H1 (cell line): ENCODE results near the gene COLEC11. TPM values are rescaled to one million over a fixed set of nuclear protein-coding genes. Genes with fewer than 3 reads are reported as not detected.

Source experiments
- CTCF ChIA-PET: fragments of 300-600 bp; sonication (Branson Sonifier 250); formaldehyde crosslinking; loops from one replicate; lab custom pipeline; 2021; ENCODE audit not compliant: partially characterized antibody; lab: Charles Lee
- POLR2A ChIA-PET: fragments of 300-600 bp; sonication (Branson Sonifier 250); formaldehyde crosslinking; loops from one replicate; lab custom pipeline; 2021; ENCODE audit warnings: inconsistent platforms; ENCODE audit not compliant: partially characterized antibody; lab: Charles Lee
- DNase-seq, 2 experiments: peaks; one replicate each; pipeline versions ENCODE4 v3.0.0 to v3.0.0-alpha.2; 2010 to 2022; ENCODE audit warnings: low spot score in 2 of 2, low read depth in 1 of 2, mixed read lengths in 1 of 2
- FAIRE-seq: peaks from 2 replicates; lab custom pipeline; 2011; peaks lifted over from hg19 to GRCh38; lab: Jason Lieb, UNC
- H2AFZ ChIP-seq: 2 replicates; pipeline ENCODE4 v1.8.1; 2012; ENCODE audit warnings: low read length, inconsistent platforms
- H2AK5ac ChIP-seq: 2 replicates; pipeline ENCODE4 v1.6.1; 2013; ENCODE audit warnings: low read depth, low read length
- H2BK120ac ChIP-seq: replicated peaks from 2 replicates; pipeline ENCODE3; 2013; ENCODE audit warnings: low read depth, low read length, inconsistent platforms
- H2BK12ac ChIP-seq: 2 replicates; pipeline ENCODE4 v1.6.1; 2013; ENCODE audit warnings: low read depth, low read length
- H2BK15ac ChIP-seq: 2 replicates; pipeline ENCODE4 v1.6.1; 2013; ENCODE audit warnings: low read length
- H2BK20ac ChIP-seq: 2 replicates; pipeline ENCODE4 v1.6.1; 2013; ENCODE audit warnings: low read length
- H2BK5ac ChIP-seq: 2 replicates; pipeline ENCODE4 v1.6.1; 2013; ENCODE audit warnings: low read depth, low read length
- H3K14ac ChIP-seq: 2 replicates; pipeline ENCODE4 v1.6.1; 2013; ENCODE audit warnings: inconsistent platforms; ENCODE audit not compliant: insufficient read length
- H3K18ac ChIP-seq: 2 replicates; pipeline ENCODE4 v1.6.1; 2013; ENCODE audit warnings: low read length; ENCODE audit errors: extremely low read depth
- H3K23ac ChIP-seq: 2 replicates; pipeline ENCODE4 v1.6.1; 2013; ENCODE audit warnings: inconsistent platforms; ENCODE audit not compliant: insufficient read length
- H3K23me2 ChIP-seq: 2 replicates; pipeline ENCODE4 v1.6.1; 2013; ENCODE audit warnings: low read depth, low read length
- H3K27ac ChIP-seq: 2 replicates; pipeline ENCODE4 v1.6.1; 2011; ENCODE audit warnings: low read depth, low read length, inconsistent platforms
- H3K27me3 ChIP-seq, 4 experiments: replicated peaks in 1 of 4; 1 replicate in 1 of 4; 2 replicates in 3 of 4; pipeline versions ENCODE4 v1.6.1 to v1.8.1; 2011 to 2013; ENCODE audit warnings: low read length in 3 of 4, mild to moderate bottlenecking in 3 of 4, inconsistent platforms in 2 of 4, mixed read lengths in 2 of 4, moderate library complexity in 1 of 4; ENCODE audit not compliant: control insufficient read depth in 3 of 4, insufficient read depth in 3 of 4; ENCODE audit errors: extremely low read depth in 1 of 4
- H3K36me3 ChIP-seq, 4 experiments: 2 replicates each; pipeline versions ENCODE4 v1.6.1 to v1.8.1; 2011 to 2013; ENCODE audit warnings: mild to moderate bottlenecking in 4 of 4, low read length in 3 of 4, moderate library complexity in 2 of 4, control low read depth in 1 of 4, inconsistent platforms in 1 of 4; ENCODE audit not compliant: insufficient read depth in 4 of 4, control insufficient read depth in 2 of 4
- H3K4ac ChIP-seq: replicated peaks from 2 replicates; pipeline ENCODE3; 2013; ENCODE audit warnings: low read length, low read depth, mixed read lengths, inconsistent platforms; ENCODE audit not compliant: insufficient read length
- H3K4me1 ChIP-seq, 4 experiments: replicated peaks in 1 of 4; 1 replicate in 1 of 4; 2 replicates in 3 of 4; pipeline versions ENCODE4 v1.6.1 to v1.8.1; 2011 to 2013; ENCODE audit warnings: low read length in 3 of 4, inconsistent platforms in 2 of 4, mixed read lengths in 1 of 4; ENCODE audit not compliant: insufficient read depth in 4 of 4, control insufficient read depth in 3 of 4
- H3K4me2 ChIP-seq, 2 experiments: 2 replicates each; pipeline versions ENCODE4 v1.6.1 to v1.8.1; 2011 to 2013; ENCODE audit warnings: low read depth in 2 of 2, low read length in 2 of 2, control low read depth in 1 of 2, inconsistent platforms in 1 of 2, mild to moderate bottlenecking in 1 of 2; ENCODE audit not compliant: insufficient read depth in 1 of 2
- H3K4me3 ChIP-seq, 4 experiments: fragments of 200-600, 300-600 bp in 1 of 4; sonication (generic), shearing (Covaris generic), sonication (Bioruptor Twin) in 1 of 4; 2 replicates each; pipeline versions ENCODE4 v1.5.1 to v1.8.1; 2011 to 2016; ENCODE audit warnings: low read length in 4 of 4, low read depth in 3 of 4, control low read depth in 2 of 4, inconsistent platforms in 2 of 4, mild to moderate bottlenecking in 2 of 4, mixed read lengths in 1 of 4, moderate library complexity in 1 of 4; ENCODE audit not compliant: insufficient read depth in 2 of 4; ENCODE audit errors: extremely low read depth in 1 of 4
- H3K56ac ChIP-seq: replicated peaks from 2 replicates; pipeline ENCODE3; 2013; ENCODE audit warnings: low read depth, mild to moderate bottlenecking, mixed read lengths, low read length, inconsistent platforms; ENCODE audit not compliant: insufficient read length
- H3K79me1 ChIP-seq: 2 replicates; pipeline ENCODE4 v1.6.1; 2013; ENCODE audit warnings: low read depth, low read length, control low read depth
- H3K79me2 ChIP-seq, 2 experiments: 2 replicates each; pipeline versions ENCODE4 v1.6.1 to v1.8.1; 2012 to 2013; ENCODE audit warnings: low read length in 2 of 2, mild to moderate bottlenecking in 2 of 2, inconsistent platforms in 1 of 2; ENCODE audit not compliant: insufficient read depth in 2 of 2, control insufficient read depth in 1 of 2
- H3K9ac ChIP-seq, 4 experiments: replicated peaks in 1 of 4; 1 replicate in 1 of 4; 2 replicates in 3 of 4; pipeline versions ENCODE4 v1.6.1 to v1.8.1; 2011 to 2013; ENCODE audit warnings: low read depth in 3 of 4, low read length in 3 of 4, control low read depth in 2 of 4, mild to moderate bottlenecking in 2 of 4, moderate library complexity in 2 of 4, inconsistent platforms in 1 of 4; ENCODE audit errors: extremely low read depth in 1 of 4
- H3K9me3 ChIP-seq, 2 experiments: 2 replicates each; pipeline versions ENCODE4 v1.6.1 to v1.8.1; 2012 to 2013; ENCODE audit warnings: mild to moderate bottlenecking in 2 of 2, moderate library complexity in 2 of 2, control low read depth in 1 of 2, inconsistent platforms in 1 of 2, low read depth in 1 of 2, low read length in 1 of 2, mixed read lengths in 1 of 2; ENCODE audit not compliant: insufficient read depth in 2 of 2
- H4K20me1 ChIP-seq, 2 experiments: replicated peaks in 1 of 2; 2 replicates each; pipeline versions ENCODE3 to v1.8.1; 2011 to 2013; ENCODE audit warnings: inconsistent platforms in 2 of 2, low read length in 2 of 2, mild to moderate bottlenecking in 1 of 2; ENCODE audit not compliant: insufficient read depth in 2 of 2, control insufficient read depth in 1 of 2
- H4K5ac ChIP-seq: 2 replicates; pipeline ENCODE4 v1.6.1; 2013; ENCODE audit warnings: low read length, low read depth, mixed read lengths, inconsistent platforms; ENCODE audit not compliant: insufficient read length
- H4K8ac ChIP-seq: 2 replicates; pipeline ENCODE4 v1.8.0; 2013; ENCODE audit warnings: mild to moderate bottlenecking, moderate library complexity, low read length, inconsistent platforms; ENCODE audit not compliant: insufficient read depth; ENCODE audit errors: extremely low read depth
- H4K91ac ChIP-seq: replicated peaks from 2 replicates; pipeline ENCODE3; 2013; ENCODE audit warnings: low read length, mixed read lengths, inconsistent platforms; ENCODE audit not compliant: insufficient read length
- CTBP2 ChIP-seq: IDR thresholded peaks from 2 replicates; pipeline ENCODE4 v1.7.0; 2011; ENCODE audit warnings: borderline replicate concordance, mild to moderate bottlenecking, moderate library complexity, mixed read lengths, low read length; ENCODE audit not compliant: insufficient read depth, insufficient read length
- RXRA ChIP-seq: IDR thresholded peaks from 2 replicates; pipeline ENCODE4 v1.6.1; 2011; ENCODE audit warnings: low read depth, mild to moderate bottlenecking, low read length, moderate library complexity; ENCODE audit not compliant: insufficient read depth
- SIRT6 ChIP-seq: IDR thresholded peaks from one replicate; pipeline ENCODE4 v1.7.1; 2012; ENCODE audit warnings: low read length, inconsistent platforms
- WGBS, 2 experiments: shearing (Covaris generic) in 1 of 2; methylation state at CpG; one replicate each; pipeline versions ENCODE4 v1.1.6 to v1.1.7; 2013 to 2015; ENCODE audit warnings: low lambda C conversion rate in 2 of 2, mixed read lengths in 2 of 2, inconsistent platforms in 1 of 2, low coverage in 1 of 2, missing lambda C conversion rate in 1 of 2; ENCODE audit not compliant: insufficient replicate concordance in 2 of 2, insufficient coverage in 1 of 2, insufficient read length in 1 of 2; ENCODE audit errors: extremely low coverage in 1 of 2, missing lambda C conversion rate in 1 of 2; 5-methylcytosine and 5-hydroxymethylcytosine counted together
- polyA plus RNA-seq, 7 experiments: library from polyadenylated mRNA; depleted of rRNA in 3 of 7; stranded (reverse) in 5 of 7; unstranded in 2 of 7; fragments of >200 nt in 5 of 7; fragments of 200-250 nt in 2 of 7; gene quantifications; 1 replicate in 5 of 7; 2 replicates in 1 of 7; 4 replicates in 1 of 7; pipeline versions ENCODE4 v1.2.1 to v1.2.3, GENCODE V29; 2011 to 2013; ENCODE audit warnings: missing spikeins in 2 of 7, mixed read lengths in 2 of 7
- total RNA-seq: library from RNA; stranded (reverse); fragmentation: NEBNext Ultra II Directional; extraction: Animal tissue kit (Norgen Biotek cat#: 25700); gene quantifications from 2 replicates; pipeline ENCODE4 v1.2.1, GENCODE V29; 2021

COLEC11 gene
- total and polyA plus RNA-seq, 2 of the 8 experiments (the other 6 are each of a cell fraction or from before 2014, with no cell fraction given) = 0.47 to 0.80 TPM

- no peak overlapping the region for H4K91ac ChIP-seq
Measured at GRCh38 chr2:3604207-3604877, 9.4 kb downstream of the COLEC11 start.

More at GRCh38 chr2:3604207-3604877, 9.4 kb downstream of the COLEC11 start:
- Histone ChIP-seq H2BK20ac (no peak overlapping the region), H4K8ac (0 out of 2 replicates have a peak overlapping the region, but pooled peaks have one; percentile 5), H2BK12ac (no peak overlapping the region), H4K5ac (no peak overlapping the region), H3K4ac (no peak overlapping the region), H2BK5ac (no peak overlapping the region), H3K23ac (no peak overlapping the region), H3K18ac (no peak overlapping the region), H3K4me2 (no peak overlapping the region), H3K14ac (no peak overlapping the region), H2BK120ac (no peak overlapping the region), H3K79me2 (no peaks in the 10 kb centered on the region), H2AFZ (no peak overlapping the region), H3K79me1 (no peaks in the 10 kb centered on the region), H3K4me1 (no peaks in the 10 kb centered on the region), H4K20me1 (peaks cover 0 to 2% of the 10 kb centered on the region in 2 experiments), H2AK5ac (no peak overlapping the region), H3K23me2 (no peaks in the 10 kb centered on the region), H3K27ac (no peak overlapping the region), H2BK15ac (no peak overlapping the region), H3K9me3 (no peaks in the 10 kb centered on the region), H3K9ac (0 out of 7 replicates have a peak overlapping the region, but pooled peaks of 1 of the 4 experiments have one; percentile 13), H3K36me3 (no peaks in the 10 kb centered on the region), H3K56ac (no peak overlapping the region), H3K4me3 (no peak overlapping the region), H3K27me3 (no peaks in the 10 kb centered on the region)
- WGBS, 2 experiments = 93% methylated on average over 16 of the region's 16 CpGs; no CpG with 5 or more reads in 1 of the 2 experiments
- FAIRE-seq = no peak
- ChIA-PET POLR2A (interaction anchor here (0.7 to 1.1 kb wide), 2 partner anchors 23 to 28 kb away, joined by 3 to 5 read pairs; no protein-coding TSS in a partner anchor), CTCF (no interaction called here)
- DNase-seq = peak in 1 of 2 experiments; percentile 40
- TF ChIP-seq SIRT6 = no peak
- TF ChIP-seq RXRA = no peak
- TF ChIP-seq CTBP2 = no peak
